IPS DF 4.7 (cell line): ENCODE measurements around the gene CDK11B.
"Not testable (repeated sequence)": the region's sequence is repeated elsewhere in the genome, so short reads cannot be mapped to it uniquely, and the experiment has no call there.

Experiments
- DNase-seq: peaks from one replicate; pipeline ENCODE4 v3.0.0-alpha.2; 2013; ENCODE audit warnings: low spot score; ENCODE audit errors: extremely low read depth

The CDK11B gene

DNA sequence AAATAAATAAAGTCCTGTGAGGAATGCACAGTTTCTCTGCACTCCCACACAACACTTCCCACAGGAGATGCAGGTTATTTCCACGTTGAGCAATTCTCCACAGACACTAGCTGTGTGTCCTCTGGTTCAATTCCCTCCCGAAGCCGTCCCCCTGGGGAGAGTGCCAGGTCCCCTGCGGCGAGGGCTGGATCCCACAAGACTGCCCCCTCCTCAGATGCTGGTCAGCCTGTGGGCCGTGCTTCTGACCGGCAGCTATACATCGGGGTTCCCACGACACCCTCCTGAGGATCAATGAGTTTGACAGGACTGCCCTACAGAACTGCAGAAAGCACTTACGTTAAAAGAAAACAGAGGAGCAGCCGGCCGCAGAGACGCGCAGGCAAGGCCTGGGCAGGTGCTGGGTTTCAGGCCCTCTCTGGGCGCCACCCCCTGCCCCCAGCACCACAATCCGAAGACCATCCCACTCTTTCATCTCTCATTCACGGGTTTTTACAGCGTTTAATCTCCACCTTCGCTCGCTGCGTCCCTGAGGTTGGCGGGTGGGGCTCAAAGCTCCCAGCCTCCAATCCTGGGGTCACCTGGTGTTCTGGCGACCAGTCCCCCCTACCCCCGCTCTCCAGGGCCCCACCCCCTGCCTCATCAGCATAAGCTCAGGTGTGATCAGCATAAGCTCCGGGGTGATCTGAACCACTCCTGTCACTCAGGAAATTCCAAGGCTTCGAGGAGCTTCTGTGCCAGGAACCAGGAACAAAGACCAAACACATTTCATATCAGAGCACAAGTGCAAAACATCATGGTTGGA, 24.5 kb upstream of the CDK11B start:
- DNase-seq: no peak

DNA sequence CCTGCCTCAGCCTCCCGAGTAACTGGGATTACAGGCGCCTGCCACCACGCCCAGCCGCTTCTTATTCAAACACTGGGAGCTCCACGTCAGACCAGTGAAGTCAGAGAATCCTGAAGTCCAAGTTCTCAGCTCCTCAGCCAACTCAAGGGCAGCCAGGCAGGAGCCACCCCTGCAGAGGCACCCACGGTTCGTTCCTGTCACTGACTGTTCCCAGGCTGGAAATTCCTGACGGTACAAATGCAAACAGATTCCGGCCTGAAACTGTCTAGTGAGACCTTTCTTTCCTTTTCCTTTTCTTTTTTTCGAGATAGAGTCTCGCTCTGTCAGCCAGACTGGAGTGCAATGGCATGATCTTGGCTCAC, 22.1 kb upstream of the CDK11B start:
- no peak for DNase-seq

DNA sequence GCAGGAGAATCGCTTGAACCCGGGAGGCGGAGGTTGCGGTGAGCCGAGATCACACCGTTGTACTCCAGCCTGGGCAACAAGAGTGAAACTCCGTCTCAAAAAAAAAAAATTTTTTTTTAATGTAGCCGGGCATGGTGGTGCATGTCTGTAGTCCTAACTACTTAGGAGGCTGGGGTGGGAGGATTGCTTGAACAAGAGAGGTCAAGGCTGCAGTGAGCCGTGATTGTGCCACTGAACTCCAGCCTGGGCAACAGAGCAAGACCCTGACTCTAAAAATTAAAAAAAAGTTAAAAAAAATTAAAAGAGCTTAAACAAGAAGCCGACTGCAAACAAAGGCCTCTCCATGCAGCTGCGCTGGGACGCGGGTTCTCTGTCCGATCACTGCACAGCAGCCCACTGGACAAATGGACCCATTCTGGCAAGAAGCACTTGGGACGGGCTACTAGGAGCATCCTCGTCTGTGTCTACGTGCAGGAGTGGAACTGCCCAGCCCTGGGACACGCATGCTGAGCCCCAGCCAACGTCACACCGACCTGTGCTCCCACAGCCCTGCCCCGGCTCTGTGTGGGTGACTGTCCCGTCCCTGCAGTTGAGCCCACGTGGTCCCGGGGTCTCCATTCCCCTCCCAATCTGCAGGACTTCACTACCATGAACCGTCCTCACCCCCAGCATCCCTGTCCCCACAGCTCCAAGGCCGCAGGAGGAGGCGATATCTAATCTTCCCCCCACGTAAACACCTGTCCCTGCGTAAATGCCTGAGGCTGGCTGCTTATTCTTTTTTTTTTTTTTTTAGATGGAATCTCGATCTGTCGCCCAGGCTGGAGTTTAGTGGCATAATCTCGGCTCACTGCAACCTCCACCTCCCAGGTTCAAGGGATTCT, 21.5 kb upstream of the CDK11B start:
- no peak for DNase-seq

DNA sequence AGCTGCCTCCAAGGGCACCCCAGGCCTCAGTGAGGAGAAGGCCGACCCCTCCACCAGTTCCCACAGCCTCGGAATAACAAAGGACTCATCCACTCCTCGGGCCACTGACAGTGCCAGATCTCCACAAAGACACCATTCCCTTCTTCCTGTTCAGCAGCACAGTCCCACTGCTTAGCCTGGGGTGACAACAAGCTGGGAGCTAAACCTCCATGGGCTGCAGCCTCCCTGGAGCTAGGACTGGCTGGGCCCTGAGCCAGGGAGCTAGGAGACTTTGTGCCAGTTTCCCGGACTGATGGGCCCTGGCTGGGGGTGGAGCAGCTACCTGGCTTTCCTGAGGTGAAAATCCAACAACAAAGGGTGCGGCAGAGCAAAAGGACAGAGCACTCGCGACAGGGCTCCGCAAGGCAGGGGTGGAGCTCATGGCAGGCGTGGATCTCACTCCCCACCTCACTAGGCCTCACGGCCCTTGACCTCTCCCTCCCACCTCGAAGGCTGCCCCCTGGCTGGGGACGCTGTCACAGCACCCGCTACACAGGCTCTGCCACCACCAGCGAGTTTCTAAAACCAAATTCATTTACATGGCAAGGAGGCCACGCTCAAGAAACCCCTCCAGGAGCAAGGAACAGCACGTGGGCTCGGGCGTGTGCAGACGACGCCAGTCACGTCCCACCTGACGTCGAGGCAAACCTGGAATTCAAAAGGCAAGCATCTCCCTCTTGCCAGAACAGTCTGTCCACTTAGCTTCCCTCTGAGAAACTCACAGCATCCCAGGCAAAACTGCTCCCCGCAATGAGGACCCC, 20.0 kb upstream of the CDK11B start:
- no peak for DNase-seq

DNA sequence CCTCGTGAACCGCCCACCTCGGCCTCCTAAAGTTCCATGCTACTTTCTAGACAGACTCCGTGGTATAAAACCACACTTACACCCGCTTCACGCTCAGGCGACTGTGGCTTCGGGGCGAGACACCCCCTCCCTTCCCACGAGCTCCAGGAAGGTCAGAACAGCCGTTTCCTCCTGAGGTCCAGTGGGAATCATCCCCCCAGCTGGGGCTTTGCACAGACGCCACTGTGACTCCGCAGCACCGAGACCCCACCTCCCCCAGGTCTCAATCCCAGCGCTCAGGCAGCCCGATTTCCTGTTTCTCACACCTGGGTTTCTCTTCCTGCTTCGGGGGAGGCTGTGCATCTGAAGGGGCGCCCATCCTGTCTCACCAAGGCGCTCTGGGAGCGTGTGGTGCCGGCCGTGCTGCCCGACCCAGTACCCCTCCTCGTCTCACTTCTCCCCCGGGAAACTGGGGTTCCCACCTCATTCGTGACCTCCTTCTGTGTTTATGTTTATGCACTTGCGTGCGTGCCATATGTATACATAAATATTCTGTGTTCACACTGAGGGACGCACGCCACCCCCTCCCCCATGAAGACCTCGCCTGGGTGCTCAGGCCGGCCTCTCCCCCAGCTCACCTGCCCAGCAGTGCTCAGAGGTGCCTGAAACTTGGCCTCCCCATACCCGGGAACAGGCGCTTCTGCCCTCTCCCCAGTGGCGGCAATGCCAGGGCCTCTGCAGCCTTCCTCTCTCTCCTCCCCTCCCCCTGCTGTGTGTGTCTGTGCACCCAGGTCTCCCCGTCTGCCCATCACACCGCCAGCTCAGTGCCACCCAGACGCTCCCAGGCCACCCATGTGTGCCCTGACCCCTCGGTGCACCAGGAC, 19.1 kb upstream of the CDK11B start:
- no peak for DNase-seq

DNA sequence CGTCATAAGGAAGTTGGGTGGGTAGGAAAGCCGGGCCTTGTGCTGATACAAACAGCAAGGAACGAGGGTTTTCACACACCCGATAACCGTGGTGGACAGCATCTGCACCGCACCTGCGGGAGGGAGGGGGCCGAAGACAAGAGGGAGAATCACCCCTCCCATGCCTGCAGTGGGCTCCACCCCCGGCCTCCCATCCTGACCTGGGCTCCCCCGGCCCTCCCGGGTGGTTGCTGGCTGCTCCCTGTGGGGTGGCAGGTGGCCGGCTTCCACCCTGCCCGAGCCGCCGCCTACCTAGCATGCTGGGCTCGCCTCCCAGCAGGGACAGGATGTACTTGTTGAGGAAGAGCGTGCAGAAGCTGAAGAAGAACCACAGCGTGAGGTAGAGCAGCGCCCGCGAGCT, 17.3 kb upstream of the CDK11B start:
- not testable (repeated sequence) for DNase-seq

DNA sequence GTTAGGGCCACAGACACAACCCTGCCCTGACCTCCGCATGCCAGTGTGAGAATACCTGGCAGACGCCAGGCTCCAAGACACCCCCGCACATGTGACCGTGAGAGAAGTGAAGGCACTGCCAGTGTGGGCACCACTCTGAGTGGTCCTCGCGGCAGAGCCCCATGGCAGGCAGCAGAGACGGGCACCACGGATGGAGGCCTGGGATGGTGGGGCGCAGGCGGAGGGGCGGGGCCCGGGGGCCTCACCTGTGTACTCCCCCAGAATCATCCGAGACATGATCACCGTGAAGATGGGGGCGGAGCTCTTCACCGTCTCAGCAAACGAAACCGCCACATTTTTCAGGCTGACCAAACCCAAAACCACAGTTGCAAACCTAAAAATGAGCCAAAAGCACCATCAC, 16.4 kb upstream of the CDK11B start:
- not testable (repeated sequence) for DNase-seq

DNA sequence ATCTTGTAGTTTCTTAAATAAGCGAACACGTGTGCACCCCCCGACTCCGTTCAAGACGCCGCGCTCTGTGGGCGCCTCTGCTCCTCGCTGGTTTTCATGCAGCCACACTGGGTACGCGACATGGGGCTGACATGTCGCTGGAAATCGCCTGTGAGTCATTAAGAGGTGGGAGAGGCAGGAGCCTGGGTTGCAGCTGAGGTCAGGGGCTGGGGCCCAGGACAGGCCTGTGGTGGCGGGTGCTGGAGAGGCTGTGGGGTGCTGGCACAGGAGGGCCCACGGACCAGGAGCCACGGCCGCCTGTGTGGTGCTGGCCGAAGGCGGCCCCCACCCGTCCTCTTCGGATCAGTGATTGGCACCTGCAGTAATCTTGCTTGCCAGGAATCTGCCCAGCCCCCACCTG, 16.0 kb upstream of the CDK11B start:
- not testable (repeated sequence) for DNase-seq

DNA sequence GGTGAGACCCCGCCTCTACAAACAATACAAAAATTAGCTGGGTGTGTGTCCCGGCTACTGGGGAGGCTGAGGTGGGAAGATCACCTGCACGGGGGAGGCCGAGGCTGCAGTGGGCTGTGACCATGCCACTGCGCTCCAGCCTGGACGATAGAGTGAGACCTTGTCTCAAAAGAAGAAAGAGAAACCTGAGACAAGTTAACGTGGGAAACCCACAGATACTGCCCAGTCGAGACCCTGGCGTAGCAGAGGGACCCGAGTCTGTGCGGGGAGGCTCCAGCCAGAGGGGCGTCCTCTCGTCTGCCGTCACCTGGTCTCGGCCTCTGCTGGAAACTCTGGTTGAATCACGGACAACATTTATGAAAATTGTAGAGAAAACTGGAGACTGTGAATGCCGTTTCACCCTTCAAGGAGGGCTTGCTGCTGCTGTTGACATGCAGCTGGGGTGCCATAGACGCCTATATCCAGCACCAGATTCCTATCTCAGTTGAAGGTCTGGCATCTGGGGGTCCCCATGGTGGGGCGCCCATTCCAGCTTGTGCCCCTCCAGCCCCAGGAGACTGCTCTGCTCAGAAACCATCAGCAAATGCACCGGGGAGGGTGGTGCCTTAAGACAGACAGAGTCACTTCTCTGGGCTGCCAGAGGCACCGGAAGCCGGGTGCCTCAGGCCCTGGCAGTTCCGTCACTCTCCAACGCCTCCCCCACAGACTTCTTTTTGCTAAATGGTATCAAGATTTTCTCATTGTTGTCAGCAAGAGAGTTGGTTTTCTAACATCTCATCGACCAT, 13.6 kb upstream of the CDK11B start:
- no peak for DNase-seq

DNA sequence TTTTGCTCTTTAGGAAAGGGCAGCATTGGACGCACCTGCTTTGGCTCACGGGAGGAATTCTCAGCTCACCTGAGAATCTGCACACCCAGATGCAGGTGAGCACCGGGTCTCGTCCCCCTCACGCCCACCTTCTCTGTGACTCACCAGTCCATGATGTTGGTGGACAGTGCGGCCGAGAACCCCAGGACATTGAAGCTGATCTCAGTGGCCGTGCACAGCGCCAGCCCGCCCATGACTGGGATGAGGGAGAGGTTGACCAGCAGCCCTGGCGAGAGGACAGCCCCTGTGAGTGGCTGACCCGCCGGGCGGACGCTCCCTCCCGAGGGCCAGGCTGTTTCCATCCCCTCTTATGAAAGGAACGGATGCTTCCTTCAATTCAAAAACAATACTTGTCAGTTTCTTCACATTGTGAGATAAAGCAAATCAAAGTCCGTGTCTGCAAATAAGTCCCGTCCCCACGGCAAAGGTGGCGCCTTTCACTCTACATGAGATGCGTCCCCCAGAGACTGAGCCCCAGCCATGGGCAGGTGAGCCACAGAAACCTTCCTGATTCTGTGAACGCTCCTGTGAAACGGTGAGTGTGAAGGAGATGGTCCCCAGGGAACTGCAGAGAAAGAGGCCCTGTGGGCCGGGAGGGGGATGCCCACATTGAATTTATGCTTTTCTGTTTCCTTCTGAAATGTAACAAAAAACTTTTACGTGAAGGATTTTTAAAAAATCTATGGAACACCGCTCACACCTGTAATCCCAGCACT, 12.7 kb upstream of the CDK11B start:
- DNase-seq: no peak

DNA sequence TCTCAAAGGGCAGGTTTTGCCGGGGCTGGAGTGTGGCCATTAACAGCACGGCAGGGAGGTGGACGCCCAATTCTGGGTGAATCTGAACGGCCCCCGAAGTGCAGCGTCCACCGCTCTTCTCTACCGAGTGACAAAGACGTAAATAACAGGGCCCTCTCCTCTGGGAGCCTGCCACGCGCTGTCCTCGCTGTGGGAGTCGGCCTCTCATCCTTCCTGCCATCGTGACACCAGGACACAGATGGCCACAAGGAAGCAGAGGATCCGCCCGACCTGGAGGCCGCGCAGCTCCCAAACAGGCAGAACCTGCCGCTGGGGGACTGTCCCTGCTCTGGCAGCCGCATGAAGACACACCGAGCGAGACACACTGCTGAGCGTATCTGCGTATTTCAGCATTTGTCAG, 12.1 kb upstream of the CDK11B start:
- no peak for DNase-seq

DNA sequence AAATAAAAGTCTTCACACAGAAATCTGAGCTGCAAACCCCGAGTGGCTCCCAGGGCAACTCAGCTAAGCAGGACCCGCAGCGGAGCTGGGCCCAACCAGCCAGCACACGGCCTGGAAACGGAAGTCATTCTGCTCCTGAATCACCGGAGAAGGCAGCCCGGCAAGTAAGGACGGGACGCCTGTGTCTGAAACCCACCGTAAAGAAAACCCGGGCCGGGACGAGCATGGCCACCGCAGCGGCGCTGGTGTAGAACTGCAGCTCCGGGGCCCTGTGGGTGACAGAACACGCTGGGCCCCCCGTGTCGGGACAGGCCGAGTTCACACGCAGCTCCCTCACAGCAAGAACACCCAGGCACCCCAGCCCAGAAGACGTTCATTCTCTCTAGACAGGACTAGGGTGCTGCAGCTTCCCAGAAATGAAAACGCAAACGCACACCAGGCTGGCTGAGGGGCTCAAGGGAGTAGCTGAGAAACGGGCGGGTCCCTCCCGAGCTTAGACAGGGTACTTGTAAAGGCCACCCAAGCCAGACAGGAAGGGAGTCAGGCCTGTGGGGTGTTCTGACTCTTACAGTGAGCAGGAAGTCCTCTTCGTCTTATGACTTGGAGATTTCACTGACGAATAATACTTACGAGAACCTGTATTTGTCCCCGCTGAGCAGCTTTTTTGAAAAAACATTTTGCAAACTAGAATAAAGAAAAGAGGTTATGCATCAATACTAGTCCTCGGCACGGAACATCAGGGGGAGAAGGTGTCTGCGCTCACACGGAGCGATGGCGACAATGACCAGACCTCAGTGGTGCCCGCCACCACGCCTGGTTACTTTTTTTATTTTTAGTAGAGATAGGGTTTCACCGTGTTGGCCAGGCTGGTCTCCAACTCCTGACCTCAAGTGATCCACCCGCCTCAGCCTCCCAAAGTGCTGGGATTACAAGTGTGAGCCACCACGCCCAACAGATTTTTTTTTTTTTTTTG, 10.9 kb upstream of the CDK11B start:
- no peak for DNase-seq

DNA sequence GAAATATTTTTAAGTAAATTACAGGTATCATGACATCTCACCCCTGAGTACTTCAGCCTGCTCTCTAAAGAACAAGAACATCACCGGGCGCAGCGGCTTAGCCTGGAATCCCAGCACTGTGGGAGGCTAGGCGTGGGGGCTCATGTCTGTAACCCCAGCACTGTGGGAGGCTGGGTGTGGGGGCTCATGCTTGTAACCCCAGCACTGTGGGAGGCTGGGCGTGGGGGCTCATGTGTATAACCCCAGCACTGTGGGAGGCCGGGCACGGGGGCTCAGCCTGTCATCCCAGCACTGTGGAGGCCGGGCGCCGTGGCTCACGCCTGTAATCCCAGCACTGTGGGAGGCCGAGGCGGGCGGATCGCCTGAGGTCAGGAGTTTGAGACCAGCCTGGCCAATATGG, 7.7 kb upstream of the CDK11B start:
- DNase-seq: no peak

DNA sequence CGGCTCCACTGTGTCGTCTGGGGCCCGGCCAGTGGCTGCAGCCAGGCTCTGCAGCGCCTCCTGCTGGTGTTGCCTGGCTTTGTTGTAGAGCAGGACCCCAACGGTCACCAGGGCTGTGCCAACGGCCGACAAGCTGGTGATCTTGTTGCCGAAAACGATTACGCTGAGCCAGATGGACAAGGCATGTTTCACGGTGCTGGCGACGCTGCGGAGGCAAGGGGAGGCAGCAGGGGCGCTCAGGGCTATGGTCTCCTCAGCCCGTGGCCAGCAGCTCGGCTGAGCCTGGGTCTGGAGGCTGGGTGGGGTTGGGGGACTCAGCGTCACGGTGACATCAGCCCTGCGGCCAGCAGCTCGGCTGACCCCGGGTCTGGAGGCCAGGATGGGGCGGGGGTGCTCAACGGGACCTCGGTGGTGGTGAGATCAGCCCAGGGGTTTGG, 7.0 kb upstream of the CDK11B start:
- DNase-seq: no peak

DNA sequence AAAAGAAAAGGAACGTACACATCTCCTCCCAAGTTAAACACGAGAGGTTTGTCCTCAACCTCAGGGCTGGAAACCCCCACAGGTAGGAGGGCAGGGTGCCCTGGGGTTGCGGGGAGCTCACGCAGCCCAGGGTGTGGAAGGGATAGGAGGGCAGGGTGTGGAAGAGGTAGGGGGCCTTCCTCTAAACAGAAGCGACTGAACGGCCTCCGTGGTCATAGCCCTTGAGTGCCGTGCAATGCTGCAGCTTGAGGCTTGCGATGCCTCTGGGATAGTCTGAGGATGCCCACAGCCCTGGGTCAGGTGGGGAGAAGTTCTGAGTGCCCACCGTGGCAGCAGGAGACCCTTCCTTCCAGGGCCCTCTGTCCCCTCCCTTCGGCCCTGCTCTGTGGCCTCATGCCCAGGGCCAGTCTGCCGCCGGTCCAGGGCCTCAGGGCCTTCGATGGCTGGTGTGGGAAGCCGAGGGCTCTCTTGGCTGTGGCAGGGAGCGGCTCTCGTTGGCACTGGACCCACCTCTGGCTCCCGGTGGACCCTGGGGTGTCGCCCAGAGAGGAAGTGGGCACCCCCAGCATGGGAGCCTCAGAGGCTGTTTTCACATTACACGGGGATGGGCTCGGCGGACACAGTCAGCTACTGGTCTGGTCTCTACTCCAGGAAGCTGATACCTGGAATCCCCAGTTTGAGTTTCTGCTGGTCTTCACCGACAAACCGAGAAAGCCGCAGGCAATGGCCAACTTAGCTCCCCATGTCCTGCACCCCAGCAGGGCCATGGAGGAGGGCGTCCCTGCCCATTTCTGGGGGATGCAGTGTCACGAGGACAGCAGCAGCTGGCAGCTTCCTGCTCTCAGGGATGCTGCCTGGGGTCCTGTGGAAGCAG, 6.4 kb upstream of the CDK11B start:
- no peak for DNase-seq

DNA sequence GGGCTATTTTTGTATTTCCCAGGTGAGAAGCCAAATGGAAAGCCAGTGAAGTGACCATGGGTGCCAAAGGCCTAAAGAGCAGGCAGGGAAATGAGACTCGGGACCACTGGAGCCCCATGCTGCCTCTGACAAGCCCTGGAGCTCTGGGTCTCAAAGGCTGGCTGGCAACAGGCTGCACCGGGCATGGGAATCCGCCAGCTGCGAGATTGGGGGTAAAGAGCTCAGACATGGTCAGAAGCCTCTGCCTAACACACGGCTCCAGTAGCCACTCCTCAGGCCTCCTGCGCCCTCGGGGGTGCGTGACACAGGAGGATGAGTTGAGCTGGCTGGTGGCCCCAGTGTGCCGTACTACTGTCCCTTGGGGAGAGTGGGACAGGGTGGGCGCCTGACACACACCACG, 5.5 kb upstream of the CDK11B start:
- not testable (repeated sequence) for DNase-seq
